Neuronal stem cell (in vitro differentiated cells): ENCODE measurements around the gene TARBP2.

ENCODE experiments used
- DNase-seq: peaks from one replicate; pipeline ENCODE4 v3.0.0-alpha.2; 2013; ENCODE audit warnings: low spot score
- H2AFZ ChIP-seq: one replicate; pipeline ENCODE4 v1.6.1; 2013; ENCODE audit warnings: mild to moderate bottlenecking, low read length, inconsistent platforms
- H2AK5ac ChIP-seq: 2 replicates; pipeline ENCODE4 v1.6.1; 2013; ENCODE audit warnings: low read depth, mild to moderate bottlenecking, inconsistent platforms, low read length, moderate library complexity, mixed read lengths
- H2BK120ac ChIP-seq: 2 replicates; pipeline ENCODE4 v1.6.1; 2013; ENCODE audit warnings: low read depth, mild to moderate bottlenecking, inconsistent platforms, low read length, moderate library complexity, mixed read lengths
- H2BK12ac ChIP-seq: one replicate; pipeline ENCODE4 v1.6.1; 2013; ENCODE audit warnings: low read length, inconsistent platforms
- H2BK15ac ChIP-seq: 2 replicates; pipeline ENCODE4 v1.6.1; 2013; ENCODE audit warnings: mild to moderate bottlenecking, low read length, inconsistent platforms, mixed read lengths
- H2BK5ac ChIP-seq: one replicate; pipeline ENCODE4 v1.6.1; 2013; ENCODE audit warnings: inconsistent platforms, mild to moderate bottlenecking, low read length, moderate library complexity
- H3K14ac ChIP-seq: one replicate; pipeline ENCODE4 v1.6.1; 2013; ENCODE audit warnings: low read length, inconsistent platforms
- H3K18ac ChIP-seq: 2 replicates; pipeline ENCODE4 v1.6.1; 2013; ENCODE audit warnings: low read length, inconsistent platforms
- H3K23ac ChIP-seq: 2 replicates; pipeline ENCODE4 v1.6.1; 2013; ENCODE audit warnings: low read depth, mild to moderate bottlenecking, mixed read lengths, low read length, inconsistent platforms; ENCODE audit not compliant: poor library complexity
- H3K27ac ChIP-seq: replicated peaks from 3 replicates; pipeline ENCODE4 v1.5.1; 2013; ENCODE audit warnings: low read length, inconsistent platforms
- H3K27me3 ChIP-seq, 3 experiments: 2 replicates each; pipeline ENCODE4 v1.6.1; 2013; ENCODE audit warnings: low read length in 3 of 3, mild to moderate bottlenecking in 2 of 3, inconsistent platforms in 1 of 3, low read depth in 1 of 3, mixed read lengths in 1 of 3, moderate library complexity in 1 of 3; ENCODE audit not compliant: control insufficient read depth in 3 of 3, insufficient read depth in 3 of 3
- H3K36me3 ChIP-seq, 2 donors: replicated peaks in 1 of 2; 2 replicates each; pipeline ENCODE4 v1.6.1; 2013; ENCODE audit warnings: low read length in 2 of 2; ENCODE audit not compliant: control insufficient read depth in 2 of 2, insufficient read depth in 2 of 2
- H3K4ac ChIP-seq: 2 replicates; pipeline ENCODE4 v1.6.1; 2013; ENCODE audit warnings: inconsistent platforms, mild to moderate bottlenecking, low read length, moderate library complexity
- H3K4me1 ChIP-seq, 2 donors: 1 replicate in 1 of 2; 2 replicates in 1 of 2; pipeline ENCODE4 v1.6.1; 2013; ENCODE audit warnings: low read length in 2 of 2, low read depth in 1 of 2; ENCODE audit not compliant: control insufficient read depth in 2 of 2, insufficient read depth in 1 of 2
- H3K4me2 ChIP-seq: one replicate; pipeline ENCODE4 v1.6.1; 2013; ENCODE audit warnings: mild to moderate bottlenecking, low read length, inconsistent platforms; ENCODE audit not compliant: insufficient read depth, poor library complexity, severe bottlenecking
- H3K4me3 ChIP-seq, 2 donors: 2 replicates each; pipeline ENCODE4 v1.5.1; 2013; ENCODE audit warnings: low read length in 2 of 2, mild to moderate bottlenecking in 2 of 2, inconsistent platforms in 1 of 2, moderate library complexity in 1 of 2
- H3K79me1 ChIP-seq: one replicate; pipeline ENCODE4 v1.6.1; 2013; ENCODE audit warnings: low read depth, mild to moderate bottlenecking, inconsistent platforms, low read length, moderate library complexity
- H3K9ac ChIP-seq: one replicate; pipeline ENCODE4 v1.6.1; 2013; ENCODE audit warnings: mild to moderate bottlenecking, low read depth, low read length, inconsistent platforms; ENCODE audit not compliant: poor library complexity
- H3K9me3 ChIP-seq, 2 donors: replicated peaks in 1 of 2; 2 replicates each; pipeline versions ENCODE3 to v1.6.1; 2013; ENCODE audit warnings: low read length in 2 of 2, mild to moderate bottlenecking in 2 of 2, inconsistent platforms in 1 of 2, low read depth in 1 of 2, mixed read lengths in 1 of 2, moderate library complexity in 1 of 2; ENCODE audit not compliant: control insufficient read depth in 2 of 2, insufficient read depth in 1 of 2
- H4K8ac ChIP-seq: one replicate; pipeline ENCODE4 v1.6.1; 2013; ENCODE audit warnings: low read depth, mild to moderate bottlenecking, inconsistent platforms, low read length, moderate library complexity
- H4K91ac ChIP-seq: one replicate; pipeline ENCODE4 v1.6.1; 2013; ENCODE audit warnings: low read length, low read depth, mild to moderate bottlenecking, inconsistent platforms; ENCODE audit not compliant: poor library complexity
- WGBS, 2 donors: extraction: QIAGEN DNeasy Blood & Tissue Kit; methylation state at CpG; one replicate each; pipeline ENCODE4 v1.1.7; 2013; ENCODE audit warnings: missing lambda C conversion rate in 2 of 2, mixed read lengths in 1 of 2; ENCODE audit not compliant: insufficient read length in 2 of 2, insufficient replicate concordance in 1 of 2; ENCODE audit errors: extremely low coverage in 2 of 2; 5-methylcytosine and 5-hydroxymethylcytosine counted together

The TARBP2 gene

DNA sequence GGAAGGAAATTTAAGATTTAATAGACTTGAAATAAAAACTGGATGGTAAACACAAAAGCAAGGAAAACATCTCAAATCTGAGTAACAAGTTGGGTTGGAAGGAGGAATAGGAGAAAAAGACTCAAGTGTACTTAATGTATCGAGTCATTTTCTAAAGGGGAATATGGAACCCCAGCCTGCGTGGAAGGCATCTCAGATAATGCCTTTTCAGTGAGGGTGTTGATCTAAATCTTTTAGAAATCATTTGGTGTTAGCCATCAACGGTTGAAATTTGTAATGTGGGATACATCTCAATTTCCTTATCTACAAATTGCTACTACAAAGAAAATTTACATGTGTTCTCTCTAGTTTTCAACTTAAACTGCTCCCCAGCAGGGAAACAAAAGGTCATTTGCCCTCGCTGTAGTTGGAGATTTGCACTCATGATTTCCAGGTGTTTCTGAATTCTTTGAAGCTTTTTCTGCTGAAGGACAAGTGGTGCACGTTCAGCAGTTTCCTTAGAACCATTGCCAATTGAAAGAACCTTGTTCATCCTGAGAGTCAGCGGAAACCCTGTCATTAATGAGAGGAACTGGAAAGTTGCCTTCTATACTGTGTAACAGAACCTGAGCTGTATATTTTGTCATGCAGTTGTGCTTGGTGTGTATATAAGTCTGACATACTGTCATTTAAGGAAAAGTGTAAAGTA is 47.0 kb upstream of the TARBP2 start:
- H4K91ac ChIP-seq, result no peak overlapping the region
- H3K9me3 ChIP-seq, result peaks cover 0 to 2% of the 10 kb centered on the region in 2 donors
- H3K27me3 ChIP-seq, result no peaks in the 10 kb centered on the region
- DNase-seq, result no peak
- H2BK120ac ChIP-seq, result no peak overlapping the region
- no peak overlapping the region for H2BK12ac ChIP-seq
- no peak overlapping the region for H2AFZ ChIP-seq
- no peak overlapping the region for H2BK15ac ChIP-seq
- no peak overlapping the region for H4K8ac ChIP-seq
- no peak overlapping the region for H3K23ac ChIP-seq
- H3K9ac ChIP-seq, result no peak overlapping the region
- H3K4me1 ChIP-seq, result peaks cover 3 to 16% of the 10 kb centered on the region in 2 donors
- H3K27ac ChIP-seq, result no peak overlapping the region
- H3K4me2 ChIP-seq, result no peak overlapping the region
- no peak overlapping the region for H3K14ac ChIP-seq
- no peak overlapping the region for H3K18ac ChIP-seq
- no CpG with 5 or more reads among the region's 6 CpGs for WGBS, 2 donors
- H2BK5ac ChIP-seq, result no peak overlapping the region
- H3K4me3 ChIP-seq, result peak overlapping the region in 1 of 2 donors; percentile 95
- H2AK5ac ChIP-seq, result no peak overlapping the region
- H3K4ac ChIP-seq, result no peak overlapping the region
- H3K36me3 ChIP-seq, result peaks cover 32 to 62% of the 10 kb centered on the region in 2 donors
- H3K79me1 ChIP-seq, result no peaks in the 10 kb centered on the region

DNA sequence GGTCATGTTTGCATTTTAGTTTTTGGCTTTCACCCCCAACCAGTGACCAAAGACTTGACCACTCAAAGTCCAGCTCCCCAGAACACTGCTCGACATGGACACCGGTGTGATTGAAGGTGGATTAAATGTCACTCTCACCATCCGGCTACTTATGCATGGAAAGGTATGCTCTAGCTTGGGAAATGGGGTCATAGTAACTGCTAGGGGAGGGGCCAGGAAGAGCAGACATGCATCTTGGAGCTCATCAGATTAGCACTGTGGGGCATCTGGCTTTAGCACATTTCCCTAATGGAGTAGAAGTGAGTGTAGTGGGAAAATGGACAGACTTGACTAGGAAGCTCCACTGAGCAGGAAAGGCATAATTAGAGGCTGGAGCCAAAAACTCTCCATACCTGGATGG is 46.4 kb upstream of the TARBP2 start:
- H2BK5ac ChIP-seq, result no peak overlapping the region
- H3K79me1 ChIP-seq, result no peaks in the 10 kb centered on the region
- H3K36me3 ChIP-seq, result peaks cover 35 to 68% of the 10 kb centered on the region in 2 donors
- no peaks in the 10 kb centered on the region for H3K27me3 ChIP-seq
- peak overlapping the region in 1 of 2 donors; percentile 66 for H3K4me3 ChIP-seq
- H2AK5ac ChIP-seq, result no peak overlapping the region
- no peak overlapping the region for H2AFZ ChIP-seq
- no peak overlapping the region for H3K23ac ChIP-seq
- no peak overlapping the region for H3K4me2 ChIP-seq
- no peak overlapping the region for H2BK12ac ChIP-seq
- no peak overlapping the region for H3K14ac ChIP-seq
- H4K91ac ChIP-seq, result no peak overlapping the region
- no peak overlapping the region for H3K27ac ChIP-seq
- H3K4me1 ChIP-seq, result peaks cover 4 to 16% of the 10 kb centered on the region in 2 donors
- no peak overlapping the region for H2BK120ac ChIP-seq
- WGBS, 2 donors, result no CpG with 5 or more reads among the region's 3 CpGs
- H3K9ac ChIP-seq, result no peak overlapping the region
- DNase-seq, result no peak
- no peak overlapping the region for H3K18ac ChIP-seq
- no peak overlapping the region for H4K8ac ChIP-seq
- H2BK15ac ChIP-seq, result no peak overlapping the region
- H3K9me3 ChIP-seq, result peaks cover 0 to 2% of the 10 kb centered on the region in 2 donors
- H3K4ac ChIP-seq, result no peak overlapping the region

DNA sequence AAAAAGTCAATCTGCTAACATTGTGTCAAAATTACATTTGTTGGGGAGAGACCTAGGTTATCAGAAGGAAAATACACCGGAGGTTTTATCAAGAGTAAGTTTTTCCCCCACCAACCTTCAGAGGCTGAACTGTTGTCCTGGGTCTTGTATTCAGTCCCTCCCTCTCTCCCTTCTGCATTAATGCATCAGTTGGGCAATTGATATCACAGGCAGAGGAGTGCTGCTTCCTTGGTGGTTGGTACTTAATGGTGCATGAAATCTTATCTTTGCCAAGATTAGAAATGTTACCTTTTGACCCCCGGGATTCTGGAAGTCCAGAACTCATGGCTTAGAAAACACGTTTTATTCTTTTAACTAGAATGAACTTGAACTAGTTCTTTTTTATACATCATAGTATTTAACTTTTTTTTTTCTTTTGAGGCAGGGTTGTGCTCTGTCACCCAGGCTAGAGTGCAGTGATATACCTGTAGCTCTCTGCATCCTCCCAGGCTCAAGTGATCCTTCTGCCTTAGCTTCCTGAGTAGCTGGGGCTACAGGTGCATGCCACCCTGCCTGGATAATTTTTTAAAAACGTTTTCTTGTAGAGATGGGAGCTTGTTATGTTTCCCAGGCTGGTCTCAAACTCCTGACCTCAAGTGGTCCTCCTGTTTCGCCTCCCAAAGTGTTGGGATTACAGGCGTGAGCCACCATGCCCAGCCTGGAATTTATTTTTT is 44.3 kb upstream of the TARBP2 start:
- Histone ChIP-seq H3K4me3 (no peak overlapping the region), H2AK5ac (no peak overlapping the region), H3K4me1 (peaks cover 7 to 16% of the 10 kb centered on the region in 2 donors), H4K91ac (no peak overlapping the region), H2BK120ac (no peak overlapping the region), H3K36me3 (peaks cover 52 to 89% of the 10 kb centered on the region in 2 donors), H3K27me3 (no peaks in the 10 kb centered on the region), H3K9me3 (peaks cover 0 to 2% of the 10 kb centered on the region in 2 donors), H3K18ac (no peak overlapping the region), H3K23ac (no peak overlapping the region), H2BK5ac (no peak overlapping the region), H3K79me1 (no peaks in the 10 kb centered on the region), H2BK15ac (no peak overlapping the region), H3K4ac (no peak overlapping the region), H2BK12ac (no peak overlapping the region), H2AFZ (no peak overlapping the region), H4K8ac (no peak overlapping the region), H3K9ac (no peak overlapping the region), H3K27ac (no peak overlapping the region), H3K14ac (no peak overlapping the region), H3K4me2 (no peak overlapping the region)
- WGBS, 2 donors, result no CpG with 5 or more reads among the region's 6 CpGs
- no peak for DNase-seq

DNA sequence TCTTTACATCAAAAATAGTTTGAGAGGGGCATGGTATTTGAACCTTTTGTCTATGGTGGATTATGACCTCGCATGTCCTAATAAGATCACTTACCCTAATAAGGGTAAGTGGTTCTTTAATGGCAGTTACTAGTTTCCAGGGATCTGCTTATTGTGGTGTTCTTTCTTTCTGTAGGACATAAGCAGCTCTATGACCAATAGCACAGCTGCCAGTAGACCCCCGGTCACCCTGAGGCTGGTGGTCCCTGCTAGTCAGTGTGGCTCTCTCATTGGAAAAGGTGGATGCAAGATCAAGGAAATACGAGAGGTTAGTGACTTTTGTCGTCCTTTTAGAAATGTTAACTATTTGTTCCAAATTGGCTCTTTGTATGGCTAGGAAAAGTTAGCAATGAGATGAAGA is 42.0 kb upstream of the TARBP2 start:
- no peak overlapping the region for H3K4me2 ChIP-seq
- H3K9me3 ChIP-seq, result peaks cover 0 to 2% of the 10 kb centered on the region in 2 donors
- no peak overlapping the region for H3K27ac ChIP-seq
- no peak overlapping the region for H4K91ac ChIP-seq
- no CpG with 5 or more reads among the region's 4 CpGs for WGBS, 2 donors
- H2BK12ac ChIP-seq, result no peak overlapping the region
- H3K4ac ChIP-seq, result no peak overlapping the region
- no peak overlapping the region for H3K4me3 ChIP-seq
- peaks cover 7 to 21% of the 10 kb centered on the region in 2 donors for H3K4me1 ChIP-seq
- H3K14ac ChIP-seq, result no peak overlapping the region
- H3K18ac ChIP-seq, result no peak overlapping the region
- H2BK5ac ChIP-seq, result no peak overlapping the region
- no peak overlapping the region for H2AK5ac ChIP-seq
- no peak for DNase-seq
- H2AFZ ChIP-seq, result no peak overlapping the region
- peaks cover 68 to 100% of the 10 kb centered on the region in 2 donors for H3K36me3 ChIP-seq
- no peak overlapping the region for H4K8ac ChIP-seq
- H2BK120ac ChIP-seq, result no peak overlapping the region
- no peaks in the 10 kb centered on the region for H3K27me3 ChIP-seq
- H3K79me1 ChIP-seq, result no peaks in the 10 kb centered on the region
- H3K23ac ChIP-seq, result no peak overlapping the region
- no peak overlapping the region for H3K9ac ChIP-seq
- no peak overlapping the region for H2BK15ac ChIP-seq
